GM21360 (cell line): ENCODE measurements around the gene GALR2.

ENCODE experiments used
- ATAC-seq: cut with Tn5 transposase; IDR thresholded peaks from one replicate; pipeline ENCODE4 v1.9.1; 2021; ENCODE audit warnings: mild to moderate bottlenecking, moderate library complexity; ENCODE audit not compliant: unreplicated experiment

The GALR2 gene

GRCh38 chr17:76091526-76092286, 17.1 kb downstream of the GALR2 start:
- no peak for ATAC-seq

GRCh38 chr17:76092526-76093413, 18.2 kb downstream of the GALR2 start:
- no peak for ATAC-seq

GRCh38 chr17:76094046-76094445, 19.5 kb downstream of the GALR2 start:
- ATAC-seq, result no peak

- ATAC-seq, result no peak
Observed at GRCh38 chr17:76095943-76096342, 21.4 kb downstream of the GALR2 start.

- ATAC-seq, result no peak
Observed at GRCh38 chr17:76097716-76098295, 23.2 kb downstream of the GALR2 start.

- no peak for ATAC-seq
Observed at GRCh38 chr17:76102944-76103273, 28.3 kb downstream of the GALR2 start.

GRCh38 chr17:76103274-76104139, 28.9 kb downstream of the GALR2 start, which contains the start of gene EXOC7:
Gene EXOC7, minus strand, starts transcription at chr17:76103787. Its CDS starts 95 bp downstream, at chr17:76103692.
- ATAC-seq, result peak; percentile 79

GRCh38 chr17:76104140-76104895, 29.7 kb downstream of the GALR2 start:
- no peak for ATAC-seq

GRCh38 chr17:76104896-76105231, 30.3 kb downstream of the GALR2 start:
- ATAC-seq, result no peak

GRCh38 chr17:76106703-76107102, 32.1 kb downstream of the GALR2 start:
- ATAC-seq, result no peak

- ATAC-seq, result no peak
Observed at GRCh38 chr17:76107509-76107908, 32.9 kb downstream of the GALR2 start.

- no peak for ATAC-seq
Observed at GRCh38 chr17:76111956-76112355, 37.4 kb downstream of the GALR2 start.

- ATAC-seq, result no peak
Observed at GRCh38 chr17:76115138-76115754, 40.7 kb downstream of the GALR2 start.

- ATAC-seq, result no peak
Observed at GRCh38 chr17:76119409-76120371, 45.1 kb downstream of the GALR2 start.

GRCh38 chr17:76120658-76121008, 46.1 kb downstream of the GALR2 start:
- ATAC-seq, result no peak

- no peak for ATAC-seq
Observed at GRCh38 chr17:76121932-76122430, 47.4 kb downstream of the GALR2 start.

- ATAC-seq, result no peak
Observed at GRCh38 chr17:76122431-76123190, 48.0 kb downstream of the GALR2 start.

GRCh38 chr17:76123191-76123499, 48.6 kb downstream of the GALR2 start:
- no peak for ATAC-seq
